GM23248 (cell line): Measurements from ENCODE around the gene CBY2. TPM values are rescaled to one million over a fixed set of nuclear protein-coding genes. Genes with fewer than 3 reads are reported as not detected.

Experiments used
- DNase-seq: peaks from one replicate; pipeline ENCODE4 v3.0.0-alpha.2; 2015
- H2AFZ ChIP-seq: fragments of 200-600 bp; sonication (generic); 2 replicates; pipeline ENCODE4 v1.6.1; 2016; ENCODE audit warnings: antibody characterized with exemption
- H3F3A ChIP-seq: fragments of 200-600 bp; sonication (generic); 2 replicates; pipeline ENCODE4 v1.6.1; 2016; ENCODE audit warnings: mild to moderate bottlenecking, antibody characterized with exemption, mixed run types; ENCODE audit not compliant: insufficient read depth
- H3K27ac ChIP-seq: fragments of 200-600 bp; sonication (generic); 2 replicates; pipeline ENCODE4 v1.5.1; 2016; ENCODE audit warnings: mild to moderate bottlenecking
- H3K27me3 ChIP-seq: fragments of 200-600 bp; sonication (generic); replicated peaks from 2 replicates; pipeline ENCODE4 v1.6.1; 2016; ENCODE audit warnings: mild to moderate bottlenecking; ENCODE audit not compliant: insufficient read depth
- H3K36me3 ChIP-seq: fragments of 200-600 bp; sonication (generic); 2 replicates; pipeline ENCODE4 v1.6.1; 2016; ENCODE audit warnings: low read depth, mild to moderate bottlenecking
- H3K4me1 ChIP-seq: fragments of 200-600 bp; sonication (generic); 2 replicates; pipeline ENCODE4 v1.6.1; 2016; ENCODE audit warnings: mild to moderate bottlenecking; ENCODE audit not compliant: insufficient read depth
- H3K4me2 ChIP-seq: fragments of 200-600 bp; sonication (generic); one replicate; pipeline ENCODE4 v1.6.1; 2016; ENCODE audit warnings: mild to moderate bottlenecking; ENCODE audit not compliant: unreplicated experiment
- H3K4me3 ChIP-seq: fragments of 200-600 bp; sonication (generic); 2 replicates; pipeline ENCODE4 v1.5.1; 2016; ENCODE audit warnings: mild to moderate bottlenecking
- H3K79me2 ChIP-seq: fragments of 200-600 bp; sonication (generic); 2 replicates; pipeline ENCODE4 v1.6.1; 2016; ENCODE audit warnings: mild to moderate bottlenecking; ENCODE audit not compliant: insufficient read depth
- H3K9ac ChIP-seq: fragments of 200-600 bp; sonication (generic); 2 replicates; pipeline ENCODE4 v1.6.1; 2016; ENCODE audit warnings: mild to moderate bottlenecking
- H3K9me2 ChIP-seq: fragments of 200-600 bp; sonication (generic); 2 replicates; pipeline ENCODE4 v1.6.1; 2016; ENCODE audit warnings: mixed run types, mild to moderate bottlenecking, moderate library complexity; ENCODE audit not compliant: insufficient read depth
- H3K9me3 ChIP-seq: fragments of 200-600 bp; sonication (generic); one replicate; pipeline ENCODE4 v1.6.1; 2017; ENCODE audit warnings: low read depth
- H4K20me1 ChIP-seq: fragments of 200-600 bp; sonication (generic); 2 replicates; pipeline ENCODE4 v1.6.0; 2016; ENCODE audit not compliant: insufficient read depth
- EZH2 ChIP-seq: fragments of 200-600 bp; sonication (generic); IDR thresholded peaks from 2 replicates; pipeline ENCODE4 v1.6.1; 2018; ENCODE audit warnings: antibody characterized with exemption, mild to moderate bottlenecking; ENCODE audit not compliant: insufficient read depth, poor library complexity, severe bottlenecking
- EZH2phosphoT487 ChIP-seq: fragments of 200-600 bp; sonication (generic); IDR thresholded peaks from 2 replicates; pipeline ENCODE4 v1.6.1; 2018; ENCODE audit warnings: antibody characterized with exemption, moderate library complexity, mild to moderate bottlenecking, low read depth; ENCODE audit not compliant: insufficient read depth
- WGBS, 2 experiments: methylation state at CpG; one replicate each; pipeline ENCODE4 v1.1.6; 2015 to 2017; ENCODE audit warnings: low lambda C conversion rate in 2 of 2, low coverage in 1 of 2; ENCODE audit errors: missing lambda C conversion rate in 2 of 2; 5-methylcytosine and 5-hydroxymethylcytosine counted together
- in situ Hi-C: fragments of 300-500 bp; cut with MboI; formaldehyde crosslinking; loops from 2 replicates; pipeline ENCODE4 v1.15.0; 2020
- polyA plus RNA-seq: library from polyadenylated mRNA; unstranded; fragments of >200 nt; fragmentation: Nextera tagmentation; extraction: Ambion mirVana; gene quantifications from 2 replicates; pipeline ENCODE4 v1.2.1, GENCODE V29; 2016
- total RNA-seq: library from RNA; depleted of rRNA; stranded (reverse); fragments of >200 nt; shearing (Covaris generic); gene quantifications from 2 replicates; pipeline ENCODE4 v1.2.3, GENCODE V29; 2014

The CBY2 gene
- total and polyA plus RNA-seq, 2 experiments from 2014 or later: not detected

DNA sequence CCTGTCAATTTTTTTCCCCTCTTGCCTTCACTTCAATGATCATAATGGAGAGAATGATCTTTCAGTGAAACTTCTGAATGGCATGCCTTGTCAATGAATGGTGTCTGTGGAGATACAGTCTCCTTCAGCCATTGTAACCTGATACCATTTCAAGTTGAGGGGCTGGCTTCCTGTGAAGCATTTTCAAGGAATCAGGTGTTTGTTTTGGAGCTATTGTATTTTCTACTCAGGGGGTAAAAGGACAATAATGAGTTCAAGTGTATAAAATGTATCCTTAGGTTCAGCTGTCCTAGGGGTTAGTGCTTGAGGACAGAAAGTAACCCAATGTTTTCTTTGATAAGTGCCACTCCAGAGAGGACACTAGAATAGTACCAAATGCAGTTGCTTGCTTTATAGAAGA is 23.8 kb upstream of the CBY2 start:
- Histone ChIP-seq H3K79me2 (no peaks in the 10 kb centered on the region), H2AFZ (no peak overlapping the region), H3K9me2 (no peaks in the 10 kb centered on the region), H3K27me3 (no peaks in the 10 kb centered on the region), H3K27ac (no peak overlapping the region), H3K9me3 (no peaks in the 10 kb centered on the region), H3K4me1 (peaks cover 12% of the 10 kb centered on the region), H3K4me2 (no peak overlapping the region), H3K9ac (no peak overlapping the region), H3K36me3 (no peaks in the 10 kb centered on the region), H4K20me1 (no peaks in the 10 kb centered on the region), H3K4me3 (no peak overlapping the region), H3F3A (no peaks in the 10 kb centered on the region)
- in situ Hi-C loops: no loop called here
- no peak for DNase-seq
- TF ChIP-seq EZH2phosphoT487 (no peak), EZH2 (no peak)

DNA sequence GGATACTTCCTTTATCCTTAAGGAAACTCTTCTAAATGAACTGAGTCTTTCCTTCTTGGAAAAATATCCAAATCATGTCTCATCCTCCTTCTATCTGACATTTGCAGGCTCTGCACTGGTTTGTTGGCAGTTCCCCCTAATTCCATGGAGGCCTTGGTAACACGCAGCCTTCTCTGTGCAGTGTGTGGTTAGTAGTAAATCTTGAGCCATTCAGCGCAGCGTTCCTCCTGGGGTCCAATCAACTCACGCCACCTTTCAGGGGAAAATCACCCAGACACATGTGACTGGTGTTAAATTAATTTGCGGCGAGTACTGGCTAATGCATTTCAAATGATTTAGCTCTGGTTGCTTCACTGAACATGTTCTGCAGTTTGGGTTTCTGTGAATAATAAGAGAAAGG is 21.0 kb upstream of the CBY2 start:
- H3K27me3 ChIP-seq: no peaks in the 10 kb centered on the region
- no peaks in the 10 kb centered on the region for H3F3A ChIP-seq
- no peaks in the 10 kb centered on the region for H3K36me3 ChIP-seq
- no peak overlapping the region for H3K27ac ChIP-seq
- no peak overlapping the region for H3K9ac ChIP-seq
- H4K20me1 ChIP-seq: no peaks in the 10 kb centered on the region
- no peak overlapping the region for H3K4me2 ChIP-seq
- no peak overlapping the region for H2AFZ ChIP-seq
- no peaks in the 10 kb centered on the region for H3K79me2 ChIP-seq
- no peaks in the 10 kb centered on the region for H3K9me3 ChIP-seq
- 39 to 40% methylated on average over 6 of the region's 6 CpGs for WGBS, 2 experiments
- DNase-seq: peak; percentile 44
- no peaks in the 10 kb centered on the region for H3K4me1 ChIP-seq
- in situ Hi-C loops: no loop called here
- H3K9me2 ChIP-seq: no peaks in the 10 kb centered on the region
- TF ChIP-seq EZH2phosphoT487 (no peak), EZH2 (no peak)
- no peak overlapping the region for H3K4me3 ChIP-seq

DNA sequence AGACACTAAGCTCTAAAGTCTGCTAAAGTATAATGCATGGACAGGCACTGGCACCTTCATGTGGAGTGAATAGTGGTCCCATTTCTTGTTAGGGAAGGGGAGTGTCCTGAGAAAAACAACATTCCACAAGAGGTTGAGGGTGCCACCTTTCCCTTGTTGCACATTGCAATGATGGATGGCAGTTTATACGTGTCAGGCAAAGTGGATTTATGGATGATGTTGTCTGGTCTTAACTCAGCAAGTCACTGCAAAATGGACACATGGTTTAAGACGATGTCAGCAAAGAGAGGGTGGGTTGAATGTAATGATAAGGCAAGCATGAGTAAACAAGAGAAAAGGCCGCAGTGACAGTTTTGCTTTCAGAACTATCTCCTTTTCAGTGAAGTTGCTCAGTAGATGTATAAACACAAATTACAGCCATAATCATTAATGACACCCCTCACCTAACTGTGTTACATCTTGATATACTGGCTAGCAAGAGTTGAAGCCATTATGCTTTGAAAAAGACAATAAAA is 19.6 kb upstream of the CBY2 start:
- WGBS, 2 experiments: 64 to 77% methylated on average over 3 of the region's 3 CpGs
- in situ Hi-C loops: no loop called here

DNA sequence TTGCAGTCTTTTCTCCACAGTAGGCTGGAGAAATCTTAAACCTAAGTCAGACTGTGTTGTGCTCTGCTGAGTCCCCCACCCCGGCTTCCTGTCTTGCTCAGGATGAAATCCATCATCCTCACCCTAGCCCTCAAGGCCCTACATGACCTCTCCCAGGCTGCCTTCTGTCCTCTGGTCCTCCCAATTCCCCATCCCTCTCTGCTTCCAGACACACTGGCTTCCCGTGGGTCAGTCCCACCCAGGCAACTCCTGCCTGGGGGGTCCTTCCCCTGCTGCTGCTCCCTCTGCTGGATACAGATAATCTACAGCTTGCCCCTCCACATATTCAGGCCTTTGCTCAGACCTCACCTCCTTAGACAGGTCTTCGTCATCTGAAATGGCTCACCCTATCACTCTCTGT is 18.4 kb upstream of the CBY2 start:
- Histone ChIP-seq H3K9ac (no peak overlapping the region), H3K4me3 (no peak overlapping the region), H3K27ac (no peak overlapping the region), H3K9me2 (no peaks in the 10 kb centered on the region), H3K4me2 (no peak overlapping the region), H3K9me3 (no peaks in the 10 kb centered on the region), H3K79me2 (no peaks in the 10 kb centered on the region), H3K4me1 (no peaks in the 10 kb centered on the region), H2AFZ (no peak overlapping the region), H3K27me3 (peaks cover 5% of the 10 kb centered on the region; the same call in 1 of the 2 replicates), H4K20me1 (no peaks in the 10 kb centered on the region), H3K36me3 (no peaks in the 10 kb centered on the region), H3F3A (no peaks in the 10 kb centered on the region)
- DNase-seq: no peak
- in situ Hi-C loops: no loop called here
- 50 to 58% methylated on average over 3 of the region's 3 CpGs for WGBS, 2 experiments
- TF ChIP-seq EZH2phosphoT487: no peak
- TF ChIP-seq EZH2: no peak

More for the DNA sequence above, 19.6 kb upstream of the CBY2 start:
- no peaks in the 10 kb centered on the region for H3K9me2 ChIP-seq
- no peak overlapping the region for H3K27ac ChIP-seq
- no peaks in the 10 kb centered on the region for H3K79me2 ChIP-seq
- no peak overlapping the region for H3K4me2 ChIP-seq
- H3K27me3 ChIP-seq: 0 out of 2 replicates have a peak, but pooled peaks cover 3% of the 10 kb centered on the region
- H4K20me1 ChIP-seq: no peaks in the 10 kb centered on the region
- DNase-seq: no peak
- H3K4me1 ChIP-seq: no peaks in the 10 kb centered on the region
- TF ChIP-seq EZH2 (no peak), EZH2phosphoT487 (no peak)
- no peak overlapping the region for H2AFZ ChIP-seq
- no peaks in the 10 kb centered on the region for H3F3A ChIP-seq
- no peak overlapping the region for H3K4me3 ChIP-seq
- no peaks in the 10 kb centered on the region for H3K36me3 ChIP-seq
- no peak overlapping the region for H3K9ac ChIP-seq
- no peaks in the 10 kb centered on the region for H3K9me3 ChIP-seq

DNA sequence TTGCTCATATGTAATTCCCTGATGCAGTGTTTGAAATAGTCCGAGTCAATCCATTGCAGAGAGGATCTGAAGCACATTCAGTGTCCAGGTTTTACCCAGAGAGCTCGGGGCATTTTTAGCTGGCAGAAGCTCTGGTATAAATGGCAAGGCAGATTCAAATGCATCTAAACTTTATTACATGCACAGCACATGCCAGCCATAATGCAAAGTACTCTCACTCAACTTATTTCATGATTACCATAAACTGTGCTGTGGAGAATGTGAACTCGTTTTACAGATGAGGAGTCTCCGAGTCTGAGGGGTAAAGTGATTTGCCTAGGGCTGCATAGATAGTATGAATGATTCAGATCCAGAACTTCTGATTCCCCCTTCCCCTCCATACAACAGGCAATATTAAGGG is 13.5 kb upstream of the CBY2 start:
- no peak for TF ChIP-seq EZH2
- TF ChIP-seq EZH2phosphoT487: no peak
- no peak overlapping the region for H2AFZ ChIP-seq
- H3K4me1 ChIP-seq: no peaks in the 10 kb centered on the region
- H3K4me3 ChIP-seq: no peak overlapping the region
- WGBS, 2 experiments: 62% methylated on average over 4 of the region's 4 CpGs
- H3K79me2 ChIP-seq: no peaks in the 10 kb centered on the region
- no peak overlapping the region for H3K9ac ChIP-seq
- H3K36me3 ChIP-seq: no peaks in the 10 kb centered on the region
- peaks cover 25% of the 10 kb centered on the region for H3K27me3 ChIP-seq
- no peaks in the 10 kb centered on the region for H3K9me2 ChIP-seq
- no peaks in the 10 kb centered on the region for H4K20me1 ChIP-seq
- DNase-seq: no peak
- no peaks in the 10 kb centered on the region for H3K9me3 ChIP-seq
- H3F3A ChIP-seq: no peaks in the 10 kb centered on the region
- H3K4me2 ChIP-seq: no peak overlapping the region
- in situ Hi-C loops: no loop called here
- H3K27ac ChIP-seq: no peak overlapping the region
